OCI-LY1 (cell line): Measurements from ENCODE around the gene COL23A1.
"Not testable (repeated sequence)": the region's sequence is repeated elsewhere in the genome, so short reads cannot be mapped to it uniquely, and the experiment has no call there.

Experiments used
- H2AFZ ChIP-seq: fragments of 200-600 bp; sonication (generic), shearing (Covaris generic); 2 replicates; pipeline ENCODE4 v1.6.0; 2014; ENCODE audit warnings: antibody characterized with exemption, mild to moderate bottlenecking, low read length
- H3F3A ChIP-seq: fragments of 200-600 bp; sonication (generic), shearing (Covaris generic); 2 replicates; pipeline ENCODE4 v1.6.0; 2014; ENCODE audit warnings: mild to moderate bottlenecking, antibody characterized with exemption, low read length, moderate library complexity; ENCODE audit not compliant: insufficient read depth
- H3K27ac ChIP-seq: fragments of 200-600 bp; sonication (generic); 2 replicates; pipeline ENCODE4 v1.5.1; 2014; ENCODE audit warnings: low read length, mixed run types, mild to moderate bottlenecking, low read depth; ENCODE audit not compliant: poor library complexity, severe bottlenecking
- H3K27me3 ChIP-seq: fragments of 200-600 bp; sonication (generic); 2 replicates; pipeline ENCODE4 v1.6.0; 2014; ENCODE audit warnings: antibody characterized with exemption, mild to moderate bottlenecking, low read length, moderate library complexity; ENCODE audit not compliant: insufficient read depth
- H3K36me3 ChIP-seq: fragments of 200-600 bp; sonication (generic); 2 replicates; pipeline ENCODE4 v1.6.1; 2014; ENCODE audit warnings: mild to moderate bottlenecking, antibody characterized with exemption, low read length, moderate library complexity, mixed read lengths; ENCODE audit not compliant: insufficient read depth
- H3K4me1 ChIP-seq: fragments of 200-600 bp; sonication (generic); 2 replicates; pipeline ENCODE4 v1.5.1; 2014; ENCODE audit warnings: mild to moderate bottlenecking, low read length, moderate library complexity; ENCODE audit not compliant: insufficient read depth, severe bottlenecking
- H3K4me2 ChIP-seq: fragments of 200-600 bp; sonication (generic), shearing (Covaris generic); 2 replicates; pipeline ENCODE4 v1.6.1; 2014; ENCODE audit warnings: low read length
- H3K4me3 ChIP-seq: fragments of 200-600 bp; sonication (generic); 2 replicates; pipeline ENCODE4 v1.5.1; 2014; ENCODE audit warnings: low read length, low read depth, mild to moderate bottlenecking, mixed read lengths; ENCODE audit not compliant: poor library complexity, severe bottlenecking
- H3K79me2 ChIP-seq: fragments of 200-600 bp; shearing (Covaris generic); 2 replicates; pipeline ENCODE4 v1.6.1; 2016; ENCODE audit warnings: mixed run types, low read length, mixed read lengths; ENCODE audit not compliant: insufficient read depth
- H3K9ac ChIP-seq: fragments of 200-600 bp; sonication (generic), shearing (Covaris generic); 2 replicates; pipeline ENCODE4 v1.6.1; 2014; ENCODE audit warnings: mild to moderate bottlenecking, low read length, mixed read lengths
- H3K9me2 ChIP-seq: fragments of 200-600 bp; sonication (generic), shearing (Covaris generic); 2 replicates; pipeline ENCODE4 v1.6.1; 2014; ENCODE audit warnings: low read depth, mild to moderate bottlenecking, low read length, mixed read lengths
- H3K9me3 ChIP-seq: fragments of 200-600 bp; shearing (Covaris generic); 2 replicates; pipeline ENCODE4 v1.6.1; 2014; ENCODE audit warnings: low read length, mixed read lengths
- H4K20me1 ChIP-seq: fragments of 200-600 bp; sonication (generic), shearing (Covaris generic); 2 replicates; pipeline ENCODE4 v1.6.0; 2016; ENCODE audit warnings: mild to moderate bottlenecking, low read length; ENCODE audit not compliant: insufficient read depth
- CTCF ChIP-seq: fragments of 200-600 bp; sonication (generic), shearing (Covaris generic); IDR thresholded peaks from 2 replicates; pipeline ENCODE4 v1.5.1; 2017; ENCODE audit warnings: mild to moderate bottlenecking, antibody characterized with exemption, low read length, moderate library complexity, mixed read lengths
- EZH2 ChIP-seq: fragments of 200-600 bp; sonication (generic), shearing (Covaris generic); IDR thresholded peaks from 2 replicates; pipeline ENCODE4 v1.8.0; 2017; ENCODE audit warnings: borderline replicate concordance, mixed run types, mild to moderate bottlenecking, antibody characterized with exemption, low read length, moderate library complexity, mixed read lengths

Gene COL23A1

DNA sequence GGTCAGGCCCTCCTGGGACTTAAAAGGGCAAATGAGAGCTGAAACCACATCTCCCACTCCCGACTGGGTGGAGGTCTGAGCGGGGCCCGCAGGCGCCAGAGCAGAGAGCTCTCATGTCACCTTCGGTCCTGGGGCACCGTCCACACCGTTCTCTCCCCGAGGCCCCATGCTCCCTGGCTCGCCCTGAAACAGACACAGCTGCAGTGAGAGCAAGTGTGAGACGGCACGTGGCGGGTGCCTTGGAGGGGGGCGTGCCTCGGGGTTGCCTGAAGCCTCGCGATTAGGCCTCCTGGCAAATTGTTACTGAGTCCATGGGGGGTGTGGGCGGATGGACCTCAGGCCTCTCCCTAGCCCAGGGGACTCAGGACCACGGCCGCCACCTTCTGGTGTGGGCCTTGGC, 333.4 kb downstream of the COL23A1 start:
- Histone ChIP-seq H3K27ac (no peak overlapping the region), H3F3A (no peaks in the 10 kb centered on the region), H2AFZ (no peak overlapping the region), H3K4me2 (no peak overlapping the region), H3K9ac (no peak overlapping the region), H3K9me3 (no peaks in the 10 kb centered on the region), H3K27me3 (no peaks in the 10 kb centered on the region; the same call in 1 of the 2 replicates), H3K4me3 (no peak overlapping the region), H3K9me2 (no peaks in the 10 kb centered on the region), H3K79me2 (no peaks in the 10 kb centered on the region), H3K36me3 (no peaks in the 10 kb centered on the region), H4K20me1 (no peaks in the 10 kb centered on the region), H3K4me1 (no peaks in the 10 kb centered on the region)
- no peak for TF ChIP-seq EZH2
- TF ChIP-seq CTCF = no peak

GRCh38 chr5:178253632-178254031, 336.6 kb downstream of the COL23A1 start:
- H3K4me3 ChIP-seq, H3K9me3 ChIP-seq, H3K9me2 ChIP-seq, H4K20me1 ChIP-seq, H3K36me3 ChIP-seq, H3K4me2 ChIP-seq, H3K9ac ChIP-seq, H3K27ac ChIP-seq, H2AFZ ChIP-seq, H3K4me1 ChIP-seq, H3F3A ChIP-seq, H3K79me2 ChIP-seq, H3K27me3 ChIP-seq: not testable (repeated sequence)

DNA sequence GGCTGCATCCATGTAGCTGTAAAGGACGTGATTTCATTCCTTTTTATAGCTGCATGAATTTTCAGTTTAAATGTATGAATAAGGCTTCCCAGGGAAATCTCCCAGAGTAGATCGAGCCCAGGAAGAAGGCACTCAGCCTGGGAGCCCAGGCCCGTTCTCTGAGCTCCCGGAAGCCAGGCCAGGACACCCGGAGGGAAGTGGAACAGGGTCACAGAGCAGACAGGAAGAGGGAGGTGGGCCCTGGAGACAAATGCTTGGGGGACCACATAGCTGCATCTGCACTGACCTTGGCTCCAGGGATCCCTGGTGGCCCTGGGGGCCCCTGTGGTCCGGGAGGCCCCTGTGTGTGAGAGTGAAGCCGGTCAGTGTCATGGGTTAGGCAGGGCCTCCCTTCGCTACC, 337.9 kb downstream of the COL23A1 start:
- no peak overlapping the region for H3K27ac ChIP-seq
- no peak overlapping the region for H3K9ac ChIP-seq
- H3K9me3 ChIP-seq = no peaks in the 10 kb centered on the region
- H3K4me3 ChIP-seq = no peak overlapping the region
- TF ChIP-seq EZH2 = no peak
- no peak for TF ChIP-seq CTCF
- no peak overlapping the region for H3K4me2 ChIP-seq
- H3K4me1 ChIP-seq = no peaks in the 10 kb centered on the region
- H3K36me3 ChIP-seq = no peaks in the 10 kb centered on the region
- H3K27me3 ChIP-seq = no peaks in the 10 kb centered on the region; the same call in 1 of the 2 replicates
- H3K79me2 ChIP-seq = no peaks in the 10 kb centered on the region
- H3K9me2 ChIP-seq = no peaks in the 10 kb centered on the region
- no peaks in the 10 kb centered on the region for H3F3A ChIP-seq
- no peaks in the 10 kb centered on the region for H4K20me1 ChIP-seq
- no peak overlapping the region for H2AFZ ChIP-seq

DNA sequence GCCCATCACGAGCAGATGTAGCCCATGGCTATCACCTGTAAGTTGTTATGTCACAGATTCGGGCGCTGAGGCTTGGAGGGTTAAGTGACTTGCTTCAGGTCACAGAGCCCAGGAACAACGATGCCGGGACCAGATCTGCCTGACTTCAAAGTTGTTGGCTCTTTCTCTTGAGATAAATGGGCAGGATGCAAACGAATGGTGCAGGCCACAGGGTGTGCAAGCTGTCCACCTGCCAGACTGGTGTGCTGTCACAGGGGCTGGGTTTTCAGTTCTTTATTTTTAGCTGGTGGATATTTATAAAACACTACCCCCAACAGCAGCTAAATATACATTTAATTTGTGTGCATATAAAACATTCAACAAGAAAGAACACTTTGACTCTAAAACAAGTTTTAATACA, 339.9 kb downstream of the COL23A1 start:
- Histone ChIP-seq H3K9ac (no peak overlapping the region), H3K27ac (no peak overlapping the region)

More for the DNA sequence above, 339.9 kb downstream of the COL23A1 start:
- H3K79me2 ChIP-seq = no peaks in the 10 kb centered on the region
- no peaks in the 10 kb centered on the region for H3K9me3 ChIP-seq
- H2AFZ ChIP-seq = no peak overlapping the region
- no peaks in the 10 kb centered on the region; the same call in 1 of the 2 replicates for H3K27me3 ChIP-seq
- no peaks in the 10 kb centered on the region for H3F3A ChIP-seq
- no peaks in the 10 kb centered on the region for H3K9me2 ChIP-seq
- H3K4me1 ChIP-seq = no peaks in the 10 kb centered on the region
- no peak overlapping the region for H3K4me2 ChIP-seq
- H4K20me1 ChIP-seq = no peaks in the 10 kb centered on the region
- TF ChIP-seq CTCF (no peak), EZH2 (no peak)
- no peak overlapping the region for H3K4me3 ChIP-seq
- no peaks in the 10 kb centered on the region for H3K36me3 ChIP-seq
